WTC11 (cell line): ENCODE data around the gene RASD1. TPM values are rescaled to one million over a fixed set of nuclear protein-coding genes. Genes with fewer than 3 reads are reported as not detected.

Experiments
- ATAC-seq: fragments of 200-7000 bp; cut with Tn5 transposase; 2 replicates; pipeline ENCODE4 v1.10.0; 2021; ENCODE audit warnings: mild to moderate bottlenecking, moderate library complexity
- CTCF ChIA-PET: fragments of 300-600 bp; sonication (Branson Sonifier 250); formaldehyde crosslinking; loops from one replicate; lab custom pipeline; 2021; ENCODE audit warnings: antibody characterized with exemption; lab: Charles Lee
- POLR2A ChIA-PET: fragments of 350-600 bp; sonication (Branson Sonifier 250); formaldehyde crosslinking; loops from one replicate; lab custom pipeline; 2021; ENCODE audit warnings: antibody characterized with exemption; lab: Charles Lee
- DNase-seq: peaks from one replicate; pipeline ENCODE4 v3.0.0; 2021; ENCODE audit warnings: low spot score
- H3K27ac Mint-ChIP-seq: 2 replicates; pipeline ENCODE4 v1.8.0; 2021; ENCODE audit warnings: mixed read lengths
- H3K27me3 Mint-ChIP-seq: 2 replicates; pipeline ENCODE4 v1.8.0; 2021; ENCODE audit warnings: low read depth, mild to moderate bottlenecking, moderate library complexity, mixed read lengths
- H3K36me3 Mint-ChIP-seq: 2 replicates; pipeline ENCODE4 v1.8.0; 2021; ENCODE audit warnings: mixed read lengths
- H3K4me1 Mint-ChIP-seq: 2 replicates; pipeline ENCODE4 v1.8.0; 2022; ENCODE audit warnings: mixed read lengths
- H3K4me3 Mint-ChIP-seq: 2 replicates; pipeline ENCODE4 v1.8.0; 2021; ENCODE audit warnings: mild to moderate bottlenecking, moderate library complexity, mixed read lengths
- H3K9me3 Mint-ChIP-seq: 2 replicates; pipeline ENCODE4 v1.8.0; 2021; ENCODE audit warnings: mixed read lengths
- ATF2 ChIP-seq: sonication (generic); formaldehyde crosslinking; IDR thresholded peaks from 2 replicates; pipeline ENCODE4 v1.8.1; 2022; ENCODE audit warnings: low read depth, missing genetic modification reagents, borderline replicate concordance
- ATF6 ChIP-seq: sonication (generic); formaldehyde crosslinking; IDR thresholded peaks from 2 replicates; pipeline ENCODE4 v1.8.1; 2023; ENCODE audit warnings: mild to moderate bottlenecking, missing genetic modification reagents
- CDX4 ChIP-seq: fragments of 250-450 bp; sonication (Bioruptor Pico); IDR thresholded peaks from 2 replicates; pipeline ENCODE4 v1.9.0; 2021; ENCODE audit warnings: moderate library complexity, mild to moderate bottlenecking, inconsistent platforms, borderline replicate concordance
- CREB1 ChIP-seq: sonication (generic); formaldehyde crosslinking; IDR thresholded peaks from 2 replicates; pipeline ENCODE4 v1.8.0; 2023; ENCODE audit warnings: mild to moderate bottlenecking, missing genetic modification reagents
- CTCF ChIP-seq: fragments of 200-600 bp; IDR thresholded peaks from 2 replicates; pipeline ENCODE4 v1.8.0; 2022; ENCODE audit warnings: antibody characterized with exemption
- ESRRA ChIP-seq: sonication (generic); formaldehyde crosslinking; IDR thresholded peaks from 2 replicates; pipeline ENCODE4 v1.8.1; 2022; ENCODE audit warnings: mild to moderate bottlenecking, missing genetic modification reagents, borderline replicate concordance
- FOXJ3 ChIP-seq: sonication (generic); formaldehyde crosslinking; IDR thresholded peaks from 2 replicates; pipeline ENCODE4 v1.9.0; 2021; ENCODE audit warnings: missing genetic modification reagents, mild to moderate bottlenecking, borderline replicate concordance
- HMGXB4 ChIP-seq: sonication (generic); formaldehyde crosslinking; IDR thresholded peaks from 2 replicates; pipeline ENCODE4 v1.8.1; 2023; ENCODE audit warnings: mild to moderate bottlenecking, moderate library complexity, missing genetic modification reagents
- IRF1 ChIP-seq: sonication (generic); formaldehyde crosslinking; IDR thresholded peaks from 2 replicates; pipeline ENCODE4 v1.8.0; 2023; ENCODE audit warnings: missing genetic modification reagents
- IRF2 ChIP-seq: sonication (generic); formaldehyde crosslinking; IDR thresholded peaks from 2 replicates; pipeline ENCODE4 v1.8.0; 2022; ENCODE audit warnings: low read depth, missing genetic modification reagents, borderline replicate concordance
- JAZF1 ChIP-seq: fragments of 250-450 bp; sonication (Bioruptor Pico); IDR thresholded peaks from 2 replicates; pipeline ENCODE4 v1.9.0; 2021; ENCODE audit warnings: moderate library complexity, mild to moderate bottlenecking, inconsistent platforms
- MLX ChIP-seq: sonication (generic); formaldehyde crosslinking; IDR thresholded peaks from 2 replicates; pipeline ENCODE4 v1.8.1; 2023; ENCODE audit warnings: mild to moderate bottlenecking, missing genetic modification reagents, moderate library complexity
- MYBL2 ChIP-seq: sonication (generic); formaldehyde crosslinking; IDR thresholded peaks from 2 replicates; pipeline ENCODE4 v1.8.1; 2023; ENCODE audit warnings: mild to moderate bottlenecking, moderate library complexity, missing genetic modification reagents
- NFATC4 ChIP-seq: fragments of 250-450 bp; sonication (Bioruptor Pico); IDR thresholded peaks from 2 replicates; pipeline ENCODE4 v1.9.0; 2021; ENCODE audit warnings: mild to moderate bottlenecking
- NR3C1 ChIP-seq: sonication (generic); formaldehyde crosslinking; conservative IDR thresholded peaks from 2 replicates; pipeline ENCODE4 v1.8.1; 2023; ENCODE audit warnings: low read depth, mild to moderate bottlenecking, missing genetic modification reagents
- OVOL2 ChIP-seq: fragments of 250-450 bp; sonication (Bioruptor Pico); IDR thresholded peaks from 2 replicates; pipeline ENCODE4 v1.9.0; 2021; ENCODE audit warnings: mild to moderate bottlenecking, borderline replicate concordance
- SP1 ChIP-seq: sonication (generic); formaldehyde crosslinking; conservative IDR thresholded peaks from 2 replicates; pipeline ENCODE4 v1.8.1; 2022; ENCODE audit warnings: missing genetic modification reagents
- STAT6 ChIP-seq: sonication (generic); formaldehyde crosslinking; conservative IDR thresholded peaks from 2 replicates; pipeline ENCODE4 v1.8.1; 2023; ENCODE audit warnings: mild to moderate bottlenecking, low read depth, missing genetic modification reagents, moderate library complexity
- TCF7 ChIP-seq: sonication (generic); formaldehyde crosslinking; IDR thresholded peaks from 2 replicates; pipeline ENCODE4 v1.8.0; 2022; ENCODE audit warnings: mild to moderate bottlenecking, low read depth, missing genetic modification reagents, moderate library complexity
- TP53 ChIP-seq: sonication (generic); formaldehyde crosslinking; IDR thresholded peaks from 2 replicates; pipeline ENCODE4 v1.8.1; 2023; ENCODE audit warnings: mild to moderate bottlenecking, missing genetic modification reagents
- ZNF232 ChIP-seq: sonication (generic); formaldehyde crosslinking; IDR thresholded peaks from 2 replicates; pipeline ENCODE4 v1.8.0; 2022; ENCODE audit warnings: mild to moderate bottlenecking, missing genetic modification reagents
- total RNA-seq: library from RNA; stranded (reverse); gene quantifications from 3 replicates; pipeline ENCODE4 v1.2.3, GENCODE V29; 2021

The RASD1 gene
- total RNA-seq, 1 experiment from 2014 or later, result 5.1 TPM

GRCh38 chr17:17492085-17492484 is 4.1 kb downstream of the RASD1 start (continued):
- TF ChIP-seq IRF1 (no peak), ATF2 (CRISPR knock-in tag) (no peak), SP1 (CRISPR knock-in tag) (no peak), NFATC4 (no peak), CTCF (no peak), NR3C1 (CRISPR knock-in tag) (no peak)
- TF ChIP-seq, all 79 proteins: peak for 0

GRCh38 chr17:17491546-17491988 is 4.6 kb downstream of the RASD1 start:
- H3K4me3 Mint-ChIP-seq, result no peak overlapping the region
- peaks cover 32% of the 10 kb centered on the region for H3K36me3 Mint-ChIP-seq
- H3K27me3 Mint-ChIP-seq, result peaks cover 26% of the 10 kb centered on the region
- no peak overlapping the region for H3K27ac Mint-ChIP-seq
- no peak for DNase-seq
- POLR2A ChIA-PET, result no interaction called here
- TF ChIP-seq IRF2 (CRISPR knock-in tag), result no peak
- TF ChIP-seq CDX4 (CRISPR knock-in tag), result no peak
- TF ChIP-seq ATF6 (CRISPR knock-in tag), result no peak
- TF ChIP-seq CREB1 (CRISPR knock-in tag), result no peak
- TF ChIP-seq TCF7 (CRISPR knock-in tag), result no peak
- TF ChIP-seq ESRRA (CRISPR knock-in tag), result no peak
- TF ChIP-seq FOXJ3 (CRISPR knock-in tag), result no peak
- TF ChIP-seq JAZF1 (CRISPR knock-in tag), result no peak
- no peak for TF ChIP-seq TP53 (CRISPR knock-in tag)
- no peak for TF ChIP-seq ZNF232
- TF ChIP-seq HMGXB4 (CRISPR knock-in tag), result no peak
- no peak for TF ChIP-seq OVOL2 (CRISPR knock-in tag)
- no peak for TF ChIP-seq MYBL2
- TF ChIP-seq IRF1, result no peak
- TF ChIP-seq MLX (CRISPR knock-in tag), result no peak
- TF ChIP-seq STAT6 (CRISPR knock-in tag), result no peak
- no peaks in the 10 kb centered on the region for H3K9me3 Mint-ChIP-seq
- CTCF ChIA-PET, result interaction anchor here (1.1 to 1.5 kb wide), 2 partner anchors 77 to 136 kb away, joined by 3 to 6 read pairs; no protein-coding TSS in a partner anchor
- ATAC-seq, result no peak
- H3K4me1 Mint-ChIP-seq, result peaks cover 35% of the 10 kb centered on the region
